ENCODE data around the gene NCAM2.

GRCh38 chr21:21460979-21461378 lies 462.8 kb downstream of the NCAM2 start:
- TF ChIP-seq BHLHE40 (IDR thresholded peaks at IDR 0.05; ENCODE audit: low read depth, low read length) (no peak), CTCF (conservative IDR thresholded peaks at IDR 0.05; ENCODE audit: low read depth, low read length) (no peak), POLR2A (IDR thresholded peaks at IDR 0.05; ENCODE audit: low read depth, low read length) (no peak), FOS (IDR thresholded peaks at IDR 0.05; ENCODE audit: low read depth, low read length) (no peak), CEBPB (IDR thresholded peaks at IDR 0.05; ENCODE audit: low read depth, low read length) (no peak), CHD1 (IDR thresholded peaks at IDR 0.05; ENCODE audit: low read depth, low read length) (no peak), MXI1 (IDR thresholded peaks at IDR 0.05; ENCODE audit: borderline replicate concordance, low read depth, low read length) (no peak)
